PC-9 (cell line): ENCODE data around the gene UPB1. TPM values are rescaled to one million over a fixed set of nuclear protein-coding genes. Genes with fewer than 3 reads are reported as not detected.

Experiments used
- BruUV-seq: library from RNA; stranded (reverse); fragments of 400-500 nt; replicated peaks from 2 replicates; lab custom pipeline; 2021; lab: Mats Ljungman, UMichigan
- CTCF ChIA-PET: fragments of 300-600 bp; sonication (Branson Sonifier 250); formaldehyde crosslinking; loops from one replicate; lab custom pipeline; 2022; ENCODE audit warnings: antibody characterized with exemption; lab: Charles Lee
- POLR2A ChIA-PET: fragments of 300-600 bp; sonication (Branson Sonifier 250); formaldehyde crosslinking; loops from one replicate; lab custom pipeline; 2022; ENCODE audit warnings: antibody characterized with exemption; ENCODE audit not compliant: unreplicated experiment; lab: Charles Lee
- DNase-seq, 2 experiments: peaks; one replicate each; pipeline versions ENCODE4 v3.0.0 to v3.0.0-alpha.2; 2015 to 2022; ENCODE audit warnings: mixed read lengths in 1 of 2
- H2AFZ ChIP-seq: fragments of 200-600 bp; sonication (generic); 2 replicates; pipeline ENCODE4 v1.8.1; 2017; ENCODE audit warnings: antibody characterized with exemption
- H3F3A ChIP-seq: fragments of 200-600 bp; sonication (generic); 2 replicates; pipeline ENCODE4 v1.8.1; 2017; ENCODE audit warnings: antibody characterized with exemption, mild to moderate bottlenecking, low read depth; ENCODE audit not compliant: insufficient read depth
- H3K27ac ChIP-seq: fragments of 200-600 bp; sonication (generic); 2 replicates; pipeline ENCODE4 v1.6.1; 2016; ENCODE audit warnings: mixed run types
- H3K27me3 ChIP-seq: fragments of 200-600 bp; sonication (generic); 2 replicates; pipeline ENCODE4 v1.6.1; 2016; ENCODE audit warnings: low read depth, mixed run types; ENCODE audit not compliant: insufficient read depth
- H3K36me3 ChIP-seq: fragments of 200-600 bp; sonication (generic); 2 replicates; pipeline ENCODE4 v1.6.1; 2016; ENCODE audit warnings: low read depth, mixed run types
- H3K4me1 ChIP-seq: fragments of 200-600 bp; sonication (generic); replicated peaks from 2 replicates; pipeline ENCODE4 v1.6.1; 2016; ENCODE audit warnings: mixed run types; ENCODE audit not compliant: insufficient read depth
- H3K4me2 ChIP-seq: fragments of 200-600 bp; sonication (generic); 2 replicates; pipeline ENCODE4 v1.6.1; 2017; ENCODE audit warnings: mixed run types
- H3K4me3 ChIP-seq: fragments of 200-600 bp; sonication (generic); 2 replicates; pipeline ENCODE4 v1.6.1; 2016; ENCODE audit warnings: mixed run types
- H3K79me2 ChIP-seq: fragments of 200-600 bp; sonication (generic); 2 replicates; pipeline ENCODE4 v1.6.1; 2017; ENCODE audit warnings: low read depth, mixed run types
- H3K9me2 ChIP-seq: fragments of 200-600 bp; sonication (generic); 2 replicates; pipeline ENCODE4 v1.8.1; 2017; ENCODE audit warnings: mild to moderate bottlenecking; ENCODE audit not compliant: insufficient read depth
- H3K9me3 ChIP-seq: fragments of 200-600 bp; sonication (generic); 2 replicates; pipeline ENCODE4 v1.8.1; 2016; ENCODE audit warnings: low read depth; ENCODE audit not compliant: insufficient read depth
- H4K20me1 ChIP-seq: fragments of 200-600 bp; sonication (generic); 2 replicates; pipeline ENCODE4 v1.8.1; 2017; ENCODE audit not compliant: insufficient read depth
- EZH2 ChIP-seq: fragments of 200-600 bp; sonication (generic); IDR thresholded peaks from 2 replicates; pipeline ENCODE4 v1.8.0; 2017; ENCODE audit warnings: antibody characterized with exemption, low read depth
- intact Hi-C: fragments of 100-400 bp; cut with micrococcal nuclease; formaldehyde crosslinking; loops from one replicate; pipeline ENCODE4 v1.10.0; 2022; ENCODE audit not compliant: unreplicated experiment
- total RNA-seq: library from RNA; stranded (reverse); gene quantifications from 2 replicates; pipeline ENCODE4 v1.2.3, GENCODE V29; 2021
- TF ChIP-seq, protein P1 (sequence below): fragments of 200-600 bp; sonication (generic); conservative IDR thresholded peaks from 2 replicates; pipeline ENCODE4 v1.6.1; 2017; ENCODE audit warnings: mixed run types, antibody characterized with exemption, mild to moderate bottlenecking, moderate library complexity

UPB1 gene
- total RNA-seq, 1 experiment from 2014 or later = 0.17 TPM

- ChIA-PET POLR2A (no interaction called here), CTCF (no interaction called here)
- H3K27ac ChIP-seq = no peak overlapping the region
- H3K9me2 ChIP-seq = no peaks in the 10 kb centered on the region
- no peaks in the 10 kb centered on the region for H3K27me3 ChIP-seq
- intact Hi-C loops = no loop called here
- no peaks in the 10 kb centered on the region for H3K79me2 ChIP-seq
- H3K4me2 ChIP-seq = no peak overlapping the region
- no TSS peak for BruUV-seq
- no peak overlapping the region for H2AFZ ChIP-seq
- no peak for DNase-seq
- peaks cover 6% of the 10 kb centered on the region; the same call in 1 of the 2 replicates for H3K4me1 ChIP-seq
- H3K9me3 ChIP-seq = no peaks in the 10 kb centered on the region; the same call in 1 of the 2 replicates
- no peaks in the 10 kb centered on the region for H4K20me1 ChIP-seq
- no peaks in the 10 kb centered on the region for H3F3A ChIP-seq
- H3K4me3 ChIP-seq = no peak overlapping the region
- no peaks in the 10 kb centered on the region for H3K36me3 ChIP-seq
- TF ChIP-seq EZH2 = no peak
- TF ChIP-seq, protein P1, sequence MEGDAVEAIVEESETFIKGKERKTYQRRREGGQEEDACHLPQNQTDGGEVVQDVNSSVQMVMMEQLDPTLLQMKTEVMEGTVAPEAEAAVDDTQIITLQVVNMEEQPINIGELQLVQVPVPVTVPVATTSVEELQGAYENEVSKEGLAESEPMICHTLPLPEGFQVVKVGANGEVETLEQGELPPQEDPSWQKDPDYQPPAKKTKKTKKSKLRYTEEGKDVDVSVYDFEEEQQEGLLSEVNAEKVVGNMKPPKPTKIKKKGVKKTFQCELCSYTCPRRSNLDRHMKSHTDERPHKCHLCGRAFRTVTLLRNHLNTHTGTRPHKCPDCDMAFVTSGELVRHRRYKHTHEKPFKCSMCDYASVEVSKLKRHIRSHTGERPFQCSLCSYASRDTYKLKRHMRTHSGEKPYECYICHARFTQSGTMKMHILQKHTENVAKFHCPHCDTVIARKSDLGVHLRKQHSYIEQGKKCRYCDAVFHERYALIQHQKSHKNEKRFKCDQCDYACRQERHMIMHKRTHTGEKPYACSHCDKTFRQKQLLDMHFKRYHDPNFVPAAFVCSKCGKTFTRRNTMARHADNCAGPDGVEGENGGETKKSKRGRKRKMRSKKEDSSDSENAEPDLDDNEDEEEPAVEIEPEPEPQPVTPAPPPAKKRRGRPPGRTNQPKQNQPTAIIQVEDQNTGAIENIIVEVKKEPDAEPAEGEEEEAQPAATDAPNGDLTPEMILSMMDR = no peak
Measured at GRCh38 chr22:24455039-24455438, 40.1 kb upstream of the UPB1 start.

- no peak for DNase-seq
- intact Hi-C loops = no loop called here
- H3K4me3 ChIP-seq = no peak overlapping the region
- no peaks in the 10 kb centered on the region for H3K79me2 ChIP-seq
- ChIA-PET POLR2A (interaction anchor here (0.6 kb wide), 1 partner anchor 13 kb away, joined by 3 read pairs; no protein-coding TSS in a partner anchor), CTCF (no interaction called here)
- no peaks in the 10 kb centered on the region for H3F3A ChIP-seq
- no TSS peak for BruUV-seq
- no peaks in the 10 kb centered on the region for H4K20me1 ChIP-seq
- no peaks in the 10 kb centered on the region for H3K36me3 ChIP-seq
- H3K27ac ChIP-seq = no peak overlapping the region
- TF ChIP-seq, protein P1 = no peak
- TF ChIP-seq EZH2 = no peak
- no peaks in the 10 kb centered on the region for H3K9me2 ChIP-seq
- no peak overlapping the region for H3K4me2 ChIP-seq
- no peak overlapping the region for H2AFZ ChIP-seq
- H3K4me1 ChIP-seq = peaks cover 6% of the 10 kb centered on the region; the same call in 1 of the 2 replicates
- no peaks in the 10 kb centered on the region for H3K27me3 ChIP-seq
- no peaks in the 10 kb centered on the region; the same call in 1 of the 2 replicates for H3K9me3 ChIP-seq
Measured at GRCh38 chr22:24455751-24456426, 39.2 kb upstream of the UPB1 start.

DNA sequence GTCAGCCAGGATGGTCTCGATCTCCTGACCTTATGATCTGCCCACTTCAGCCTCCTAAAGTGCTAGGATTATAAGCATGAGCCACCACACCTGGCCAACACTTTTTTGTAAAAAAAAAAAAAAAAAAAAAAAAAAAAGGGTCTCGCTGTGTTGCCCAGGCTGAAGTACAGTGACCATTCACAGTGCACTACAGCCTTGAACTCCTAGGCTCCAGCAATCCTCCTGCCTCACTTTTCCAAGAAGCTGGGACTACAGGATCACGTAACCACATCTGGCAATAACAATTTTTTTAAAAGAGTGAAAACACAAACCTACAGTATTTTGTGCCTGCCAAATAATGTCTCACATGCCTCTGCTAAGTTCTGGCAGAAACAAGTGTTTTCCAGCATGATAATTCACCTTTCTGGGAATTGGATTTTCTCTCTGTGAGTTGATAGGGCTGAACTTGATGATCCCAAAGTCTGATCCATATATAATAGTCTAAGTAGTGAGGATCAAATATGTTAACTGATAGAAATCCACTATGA, 37.2 kb upstream of the UPB1 start:
- ChIA-PET POLR2A (no interaction called here), CTCF (no interaction called here)
- BruUV-seq = no TSS peak
- no peaks in the 10 kb centered on the region for H3K9me2 ChIP-seq
- 0 out of 2 replicates have a peak, but pooled peaks cover under 1% of the 10 kb centered on the region for H3K4me1 ChIP-seq
- H3K4me3 ChIP-seq = no peak overlapping the region
- H3K27me3 ChIP-seq = no peaks in the 10 kb centered on the region
- H3K9me3 ChIP-seq = no peaks in the 10 kb centered on the region
- DNase-seq = no peak
- TF ChIP-seq EZH2 = no peak
- TF ChIP-seq, protein P1 = no peak
- H3K79me2 ChIP-seq = no peaks in the 10 kb centered on the region
- no peak overlapping the region for H3K27ac ChIP-seq
- no peak overlapping the region for H3K4me2 ChIP-seq
- H3K36me3 ChIP-seq = no peaks in the 10 kb centered on the region
- no peaks in the 10 kb centered on the region for H4K20me1 ChIP-seq
- H2AFZ ChIP-seq = no peak overlapping the region
- no peaks in the 10 kb centered on the region for H3F3A ChIP-seq
- intact Hi-C loops = no loop called here
